ENCODE results near the gene NGEF. TPM values are rescaled to one million over a fixed set of nuclear protein-coding genes. Genes with fewer than 3 reads are reported as not detected.

NGEF gene
- total and polyA plus RNA-seq, 8 donors, result 2.6 to 30.9 (median 5.9) TPM

- intact Hi-C loops (cut with DNase I; ENCODE audit: low total_unique reads), result no loop called here
- no peak for TF ChIP-seq CTCF (IDR thresholded peaks at IDR 0.05)
- TF ChIP-seq POLR2AphosphoS5 (IDR thresholded peaks at IDR 0.05), result no peak
- no peak for TF ChIP-seq EP300 (IDR thresholded peaks at IDR 0.05)
- TF ChIP-seq POLR2A (IDR thresholded peaks at IDR 0.05), result no peak
- WGBS, 5 donors, result 77 to 88% (median 86%) methylated on average over 4 of the region's 4 CpGs
- Histone ChIP-seq H3K36me3 (no peaks in the 10 kb centered on the region), H3K9me3 (no peaks in the 10 kb centered on the region), H3K27ac (no peak overlapping the region), H3K4me1 (peaks cover 0 to 4% (median 2%) of the 10 kb centered on the region in 4 donors), H3K27me3 (no peaks in the 10 kb centered on the region), H3K4me3 (no peak overlapping the region)
- DNase-seq, result no peak
Observed at GRCh38 chr2:232993231-232993821, 19.7 kb downstream of the NGEF start.

- TF ChIP-seq POLR2AphosphoS5 (IDR thresholded peaks at IDR 0.05) (no peak), CTCF (IDR thresholded peaks at IDR 0.05) (no peak), EP300 (IDR thresholded peaks at IDR 0.05) (no peak), POLR2A (IDR thresholded peaks at IDR 0.05) (no peak)
- intact Hi-C loops (cut with DNase I; ENCODE audit: low total_unique reads), result no loop called here
- peaks cover 0 to 17% (median 8%) of the 10 kb centered on the region in 4 donors for H3K4me1 ChIP-seq
- H3K27me3 ChIP-seq, result peaks cover 0 to 27% (median 0%) of the 10 kb centered on the region in 3 donors
- no peaks in the 10 kb centered on the region for H3K9me3 ChIP-seq
- no peaks in the 10 kb centered on the region for H3K36me3 ChIP-seq
- no peak overlapping the region for H3K27ac ChIP-seq
- no peak for DNase-seq
- WGBS, 5 donors, result 85 to 97% (median 89%) methylated on average over 2 of the region's 2 CpGs
- no peak overlapping the region for H3K4me3 ChIP-seq
Observed at GRCh38 chr2:232986155-232986554, 26.9 kb downstream of the NGEF start.

GRCh38 chr2:232984451-232985207 is 28.4 kb downstream of the NGEF start:
- no peak for DNase-seq
- Histone ChIP-seq H3K36me3 (no peaks in the 10 kb centered on the region), H3K9me3 (no peaks in the 10 kb centered on the region), H3K4me1 (peaks cover 0 to 19% (median 8%) of the 10 kb centered on the region in 4 donors), H3K27me3 (peaks cover 0 to 39% (median 0%) of the 10 kb centered on the region in 3 donors), H3K27ac (no peak overlapping the region), H3K4me3 (no peak overlapping the region)
- 86 to 90% (median 88%) methylated on average over 15 of the region's 15 CpGs for WGBS, 5 donors
- intact Hi-C loops (cut with DNase I; ENCODE audit: low total_unique reads), result no loop called here
- no peak for TF ChIP-seq POLR2AphosphoS5 (IDR thresholded peaks at IDR 0.05)
- TF ChIP-seq CTCF (IDR thresholded peaks at IDR 0.05), result no peak
- TF ChIP-seq EP300 (IDR thresholded peaks at IDR 0.05), result no peak
- TF ChIP-seq POLR2A (IDR thresholded peaks at IDR 0.05), result no peak

GRCh38 chr2:232983669-232984140 is 29.4 kb downstream of the NGEF start:
- Histone ChIP-seq H3K27ac (no peak overlapping the region), H3K4me3 (no peak overlapping the region), H3K4me1 (peaks cover 0 to 19% (median 8%) of the 10 kb centered on the region in 4 donors), H3K27me3 (peaks cover 0 to 42% (median 0%) of the 10 kb centered on the region in 3 donors), H3K9me3 (no peaks in the 10 kb centered on the region), H3K36me3 (no peaks in the 10 kb centered on the region)
- WGBS, 5 donors, result 70 to 80% (median 74%) methylated on average over 11 of the region's 11 CpGs
- intact Hi-C loops (cut with DNase I; ENCODE audit: low total_unique reads), result no loop called here
- TF ChIP-seq POLR2A (IDR thresholded peaks at IDR 0.05) (no peak), CTCF (IDR thresholded peaks at IDR 0.05) (no peak), POLR2AphosphoS5 (IDR thresholded peaks at IDR 0.05) (no peak), EP300 (IDR thresholded peaks at IDR 0.05) (no peak)
- no peak for DNase-seq
